AG09309 (cell line): Measurements from ENCODE around the gene EIF4G3.

Source experiments
- DNase-seq: peaks from one replicate; pipeline ENCODE4 v3.0.0-alpha.2; 2010; ENCODE audit warnings: low read depth
- H3K4me3 ChIP-seq: 2 replicates; pipeline ENCODE4 v1.5.1; 2011; ENCODE audit warnings: mild to moderate bottlenecking, low read depth, low read length, moderate library complexity; ENCODE audit not compliant: control insufficient read depth
- TF ChIP-seq, protein P1 (sequence below): IDR thresholded peaks from 2 replicates; pipeline ENCODE4 v1.5.1; 2011; ENCODE audit warnings: mild to moderate bottlenecking, low read depth, low read length, inconsistent platforms; ENCODE audit not compliant: insufficient read depth, control insufficient read depth; ENCODE audit errors: missing control alignments

EIF4G3 gene

GRCh38 chr1:21164266-21164665 is 12.4 kb downstream of the EIF4G3 start:
- TF ChIP-seq, protein P1, sequence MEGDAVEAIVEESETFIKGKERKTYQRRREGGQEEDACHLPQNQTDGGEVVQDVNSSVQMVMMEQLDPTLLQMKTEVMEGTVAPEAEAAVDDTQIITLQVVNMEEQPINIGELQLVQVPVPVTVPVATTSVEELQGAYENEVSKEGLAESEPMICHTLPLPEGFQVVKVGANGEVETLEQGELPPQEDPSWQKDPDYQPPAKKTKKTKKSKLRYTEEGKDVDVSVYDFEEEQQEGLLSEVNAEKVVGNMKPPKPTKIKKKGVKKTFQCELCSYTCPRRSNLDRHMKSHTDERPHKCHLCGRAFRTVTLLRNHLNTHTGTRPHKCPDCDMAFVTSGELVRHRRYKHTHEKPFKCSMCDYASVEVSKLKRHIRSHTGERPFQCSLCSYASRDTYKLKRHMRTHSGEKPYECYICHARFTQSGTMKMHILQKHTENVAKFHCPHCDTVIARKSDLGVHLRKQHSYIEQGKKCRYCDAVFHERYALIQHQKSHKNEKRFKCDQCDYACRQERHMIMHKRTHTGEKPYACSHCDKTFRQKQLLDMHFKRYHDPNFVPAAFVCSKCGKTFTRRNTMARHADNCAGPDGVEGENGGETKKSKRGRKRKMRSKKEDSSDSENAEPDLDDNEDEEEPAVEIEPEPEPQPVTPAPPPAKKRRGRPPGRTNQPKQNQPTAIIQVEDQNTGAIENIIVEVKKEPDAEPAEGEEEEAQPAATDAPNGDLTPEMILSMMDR: no peak

GRCh38 chr1:21162740-21163464 is 13.8 kb downstream of the EIF4G3 start:
- no peak overlapping the region for H3K4me3 ChIP-seq
- TF ChIP-seq, protein P1: no peak
- DNase-seq: no peak

More at GRCh38 chr1:21164266-21164665, 12.4 kb downstream of the EIF4G3 start:
- no peak for DNase-seq
- no peak overlapping the region for H3K4me3 ChIP-seq

DNA sequence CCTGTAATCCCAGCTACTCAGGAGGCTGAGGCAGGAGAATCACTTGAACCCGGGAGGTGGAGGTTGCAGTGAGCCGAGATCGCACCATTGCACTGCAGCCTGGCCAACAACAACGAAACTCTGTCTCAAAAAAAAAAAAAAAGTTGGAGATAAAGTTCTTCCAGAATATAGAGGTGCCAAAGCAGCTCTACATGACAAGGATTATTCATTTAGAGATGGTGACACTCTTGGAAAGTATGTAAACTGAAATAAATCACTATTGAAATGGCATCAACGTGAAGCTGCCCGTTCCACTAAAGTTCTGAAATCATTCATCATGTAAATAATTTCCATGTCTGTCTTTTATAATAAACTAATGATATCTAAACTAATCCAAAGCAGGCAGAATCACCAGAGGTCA is 14.9 kb downstream of the EIF4G3 start:
- no peak for DNase-seq
- TF ChIP-seq, protein P1: no peak
- no peak overlapping the region for H3K4me3 ChIP-seq

DNA sequence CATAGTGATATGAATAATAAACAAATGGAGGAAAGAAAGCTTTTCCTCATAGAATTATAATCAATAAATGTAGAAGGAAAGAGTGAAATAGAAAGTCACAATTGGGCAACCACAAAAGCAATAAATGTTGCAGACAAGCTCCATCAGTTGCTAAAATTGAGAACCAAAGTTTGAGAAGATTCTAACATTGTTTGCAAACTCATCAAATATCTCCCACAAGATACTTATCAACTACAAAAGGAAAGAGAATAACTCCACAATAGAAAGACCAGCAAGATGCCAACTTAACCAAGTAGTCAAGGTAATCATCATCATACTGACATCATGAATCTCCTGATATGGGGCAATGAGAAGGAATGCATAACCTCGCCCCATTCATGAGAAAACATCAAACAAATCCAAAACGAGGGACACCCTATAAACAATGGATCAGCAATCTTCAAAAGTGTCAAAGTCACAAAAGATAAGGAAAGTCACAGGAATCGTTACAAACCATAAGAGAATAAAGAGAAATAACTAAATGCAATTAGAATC is 16.4 kb downstream of the EIF4G3 start:
- DNase-seq: no peak
- TF ChIP-seq, protein P1: no peak
- no peak overlapping the region for H3K4me3 ChIP-seq

GRCh38 chr1:21157868-21158267 is 18.8 kb downstream of the EIF4G3 start:
- H3K4me3 ChIP-seq: no peak overlapping the region
- DNase-seq: no peak
- TF ChIP-seq, protein P1: no peak

DNA sequence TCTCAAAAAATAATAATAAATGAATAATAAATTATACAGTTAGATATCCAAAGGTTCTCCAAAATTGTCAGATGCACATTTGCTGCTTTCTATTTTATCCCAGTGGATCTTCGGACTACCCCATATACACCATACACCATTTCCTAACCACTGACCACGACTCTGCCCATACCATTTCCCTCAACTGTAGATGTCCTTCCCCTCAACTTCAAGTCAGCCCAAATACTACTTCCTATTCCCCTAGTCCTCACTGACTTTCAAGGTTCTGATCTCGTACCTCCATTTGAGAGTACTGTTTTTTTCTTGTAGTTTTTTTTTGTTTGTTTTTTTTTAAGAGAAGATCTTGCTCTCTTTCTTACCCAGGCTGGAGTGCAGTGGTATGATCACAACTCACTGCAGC is 19.6 kb downstream of the EIF4G3 start:
- DNase-seq: no peak
- TF ChIP-seq, protein P1: no peak
- no peak overlapping the region for H3K4me3 ChIP-seq

GRCh38 chr1:21156019-21156418 is 20.7 kb downstream of the EIF4G3 start:
- TF ChIP-seq, protein P1: no peak
- no peak overlapping the region for H3K4me3 ChIP-seq
- DNase-seq: no peak
